Stomach (tissue), 9 donors: ENCODE data around the gene B4GALT6. TPM values are rescaled to one million over a fixed set of nuclear protein-coding genes. Genes with fewer than 3 reads are reported as not detected.

ENCODE experiments used
- DNase-seq, 2 donors: peaks; one replicate each; pipeline versions ENCODE4 v3.0.0 to v3.0.0-alpha.2; 2013 to 2019
- H3K27ac ChIP-seq, 5 donors: fragments of 200-600 bp in 4 of 5; sonication (generic) in 4 of 5; one replicate each; pipeline ENCODE4 v1.5.1; 2013 to 2019; ENCODE audit warnings: mild to moderate bottlenecking in 1 of 5, moderate library complexity in 1 of 5
- H3K27me3 ChIP-seq, 3 donors: fragments of 200-600 bp; sonication (generic); one replicate each; pipeline ENCODE4 v1.5.1; 2017 to 2019; ENCODE audit warnings: mixed run types in 1 of 3
- H3K36me3 ChIP-seq, 4 donors: fragments of 200-600 bp; sonication (generic); 1 replicate in 3 of 4; 2 replicates in 1 of 4; pipeline ENCODE4 v1.5.1; 2016 to 2019
- H3K4me1 ChIP-seq, 4 donors: fragments of 200-600 bp; sonication (generic); one replicate each; pipeline ENCODE4 v1.5.1; 2016 to 2019
- H3K4me3 ChIP-seq, 4 donors: fragments of 200-600 bp; sonication (generic) in 3 of 4; one replicate each; pipeline ENCODE4 v1.5.1; 2016 to 2019; ENCODE audit warnings: mild to moderate bottlenecking in 1 of 4
- H3K9me3 ChIP-seq, 4 donors: fragments of 200-600 bp; sonication (generic); one replicate each; pipeline ENCODE4 v1.5.1; 2016 to 2019
- CTCF ChIP-seq, 7 experiments: fragments of 450-650 bp in 4 of 7; fragments of 200-600 bp in 3 of 7; sonication (generic) in 3 of 7; IDR thresholded peaks; one replicate each; pipeline ENCODE4 v1.5.1; 2016 to 2019; ENCODE audit warnings: antibody characterized with exemption in 7 of 7, control low read depth in 2 of 7, mild to moderate bottlenecking in 1 of 7
- EP300 ChIP-seq: sonication (generic); formaldehyde crosslinking; IDR thresholded peaks from one replicate; pipeline ENCODE4 v1.6.1; 2017; ENCODE audit warnings: antibody characterized with exemption
- POLR2A ChIP-seq, 4 donors: fragments of 450-650 bp; IDR thresholded peaks; one replicate each; pipeline ENCODE4 v1.6.1; 2016; ENCODE audit warnings: antibody characterized with exemption in 4 of 4, control low read depth in 2 of 4, mild to moderate bottlenecking in 1 of 4, moderate library complexity in 1 of 4
- POLR2AphosphoS5 ChIP-seq, 3 donors: sonication (generic); formaldehyde crosslinking; IDR thresholded peaks; one replicate each; pipeline ENCODE4 v1.6.1; 2016; ENCODE audit warnings: antibody characterized with exemption in 3 of 3
- WGBS, 5 donors: extraction: QIAGEN DNeasy Blood & Tissue Kit in 3 of 5; methylation state at CpG; one replicate each; pipeline versions ENCODE4 v1.1.5 to v1.1.7; 2013 to 2018; 5-methylcytosine and 5-hydroxymethylcytosine counted together
- intact Hi-C: fragments of 100-400 bp; cut with DNase I; formaldehyde crosslinking; loops from one replicate; pipeline ENCODE4 v1.15.1; 2023; ENCODE audit warnings: low total_unique reads
- polyA plus RNA-seq, 3 donors: library from polyadenylated mRNA; stranded (reverse); fragments of 200-250 nt; gene quantifications; one replicate each; pipeline ENCODE4 v1.2.3, GENCODE V29; 2013
- total RNA-seq, 5 donors: library from RNA; depleted of rRNA; stranded (reverse); fragments of >200 nt; gene quantifications; one replicate each; pipeline versions ENCODE4 v1.1.0 to v1.2.3, GENCODE V29; 2014 to 2016
- donor health status: healthy with polysubstance abuse.
- donor health status: Bipolar disorder and iron deficiency.
- donor health status: healthy.

B4GALT6 gene
- total and polyA plus RNA-seq, 8 donors = 0.45 to 8.4 (median 1.3) TPM; not detected in 1

- 93 to 100% (median 97%) methylated on average over 1 of the region's 1 CpG for WGBS, 5 donors
- intact Hi-C loops = no loop called here
- Histone ChIP-seq H3K9me3 (no peaks in the 10 kb centered on the region), H3K4me1 (no peaks in the 10 kb centered on the region), H3K27ac (no peak overlapping the region), H3K36me3 (peaks cover 0 to 2% (median 0%) of the 10 kb centered on the region in 4 donors), H3K4me3 (no peak overlapping the region), H3K27me3 (no peaks in the 10 kb centered on the region)
- TF ChIP-seq CTCF (IDR thresholded peaks at IDR 0.05) = no peak
- no peak for DNase-seq
Observed at GRCh38 chr18:31631526-31631925, 52.9 kb downstream of the B4GALT6 start.

- H3K27me3 ChIP-seq = no peaks in the 10 kb centered on the region
- intact Hi-C loops = no loop called here
- H3K4me3 ChIP-seq = no peak overlapping the region
- DNase-seq = no peak
- H3K36me3 ChIP-seq = no peaks in the 10 kb centered on the region
- TF ChIP-seq POLR2A (IDR thresholded peaks at IDR 0.05) = no peak
- TF ChIP-seq POLR2AphosphoS5 (IDR thresholded peaks at IDR 0.05) = no peak
- no peak for TF ChIP-seq EP300
- no peak for TF ChIP-seq CTCF (IDR thresholded peaks at IDR 0.05)
- H3K4me1 ChIP-seq = no peaks in the 10 kb centered on the region
- H3K9me3 ChIP-seq = no peaks in the 10 kb centered on the region
- no peak overlapping the region for H3K27ac ChIP-seq
- WGBS, 5 donors = 91 to 97% (median 94%) methylated on average over 4 of the region's 4 CpGs
Observed at GRCh38 chr18:31630549-31630948, 53.8 kb downstream of the B4GALT6 start.

GRCh38 chr18:31626409-31626808 is 58.0 kb downstream of the B4GALT6 start:
- 93 to 97% (median 96%) methylated on average over 6 of the region's 6 CpGs for WGBS, 5 donors
- DNase-seq = no peak
- H3K36me3 ChIP-seq = peaks cover 0 to 4% (median 0%) of the 10 kb centered on the region in 4 donors
- no peaks in the 10 kb centered on the region for H3K27me3 ChIP-seq
- H3K27ac ChIP-seq = no peak overlapping the region
- TF ChIP-seq CTCF (IDR thresholded peaks at IDR 0.05) (no peak), EP300 (no peak), POLR2AphosphoS5 (IDR thresholded peaks at IDR 0.05) (no peak), POLR2A (IDR thresholded peaks at IDR 0.05) (no peak)
- H3K4me3 ChIP-seq = no peak overlapping the region
- intact Hi-C loops = no loop called here
- no peaks in the 10 kb centered on the region for H3K9me3 ChIP-seq
- no peaks in the 10 kb centered on the region for H3K4me1 ChIP-seq

GRCh38 chr18:31624892-31625640 is 59.3 kb downstream of the B4GALT6 start:
- no peak for DNase-seq
- H3K27ac ChIP-seq = no peak overlapping the region
- H3K4me3 ChIP-seq = no peak overlapping the region
- H3K9me3 ChIP-seq = no peaks in the 10 kb centered on the region
- no peaks in the 10 kb centered on the region for H3K27me3 ChIP-seq
- intact Hi-C loops = no loop called here
- peaks cover 0 to 4% (median 0%) of the 10 kb centered on the region in 4 donors for H3K36me3 ChIP-seq
- H3K4me1 ChIP-seq = no peaks in the 10 kb centered on the region
- WGBS, 5 donors = 85 to 89% (median 86%) methylated on average over 13 of the region's 13 CpGs
- no peak for TF ChIP-seq EP300

- TF ChIP-seq POLR2AphosphoS5 (IDR thresholded peaks at IDR 0.05) (no peak), CTCF (IDR thresholded peaks at IDR 0.05) (no peak)
- no peak overlapping the region for H3K4me3 ChIP-seq
- no peaks in the 10 kb centered on the region for H3K4me1 ChIP-seq
- H3K27ac ChIP-seq = no peak overlapping the region
- intact Hi-C loops = no loop called here
- no peaks in the 10 kb centered on the region for H3K36me3 ChIP-seq
- no peaks in the 10 kb centered on the region for H3K9me3 ChIP-seq
- no peaks in the 10 kb centered on the region for H3K27me3 ChIP-seq
- no peak for DNase-seq
Observed at GRCh38 chr18:31619291-31619690, 65.1 kb downstream of the B4GALT6 start.
